HG03095 (cell line): ENCODE data around the gene CD164L2.
"Not testable (repeated sequence)": the region's sequence is repeated elsewhere in the genome, so short reads cannot be mapped to it uniquely, and the experiment has no call there.

Experiments used
- ATAC-seq: cut with Tn5 transposase; IDR thresholded peaks from one replicate; pipeline ENCODE4 v1.9.1; 2021; ENCODE audit warnings: moderate library complexity; ENCODE audit not compliant: unreplicated experiment

CD164L2 gene

DNA sequence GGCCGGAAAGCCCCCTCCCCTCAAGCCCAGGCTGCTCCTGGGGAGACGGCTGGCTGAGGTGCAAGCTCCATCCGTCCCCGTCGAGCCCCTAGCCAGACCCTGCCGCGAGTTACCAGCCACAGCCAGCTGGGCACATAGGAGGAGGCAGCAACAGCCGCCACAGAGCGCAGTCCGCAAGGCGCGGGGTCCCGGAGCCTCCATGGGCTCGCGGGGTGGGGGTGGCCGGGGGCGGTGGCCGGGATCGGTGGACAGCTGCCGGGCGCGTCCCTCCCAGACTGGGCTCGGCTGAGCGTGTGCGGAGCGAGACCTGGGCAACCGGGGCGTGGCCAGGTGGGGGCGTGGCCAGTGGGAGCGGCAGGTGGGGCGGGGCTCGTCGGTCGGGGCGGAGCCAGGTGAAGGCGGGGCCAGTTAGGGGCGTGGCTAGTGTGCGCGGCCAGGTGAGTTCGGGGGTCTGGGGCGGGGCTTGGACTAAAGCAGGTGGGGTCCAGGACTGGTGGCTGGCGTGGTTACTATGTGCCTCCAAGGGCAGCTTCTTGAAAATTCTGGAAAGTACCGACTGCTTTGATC, at the start of gene CD164L2:
TSS of gene CD164L2 (minus strand) at position 295 of the 567 bp plus-strand sequence. CDS start at position 201, 94 bp downstream.
- no peak for ATAC-seq

DNA sequence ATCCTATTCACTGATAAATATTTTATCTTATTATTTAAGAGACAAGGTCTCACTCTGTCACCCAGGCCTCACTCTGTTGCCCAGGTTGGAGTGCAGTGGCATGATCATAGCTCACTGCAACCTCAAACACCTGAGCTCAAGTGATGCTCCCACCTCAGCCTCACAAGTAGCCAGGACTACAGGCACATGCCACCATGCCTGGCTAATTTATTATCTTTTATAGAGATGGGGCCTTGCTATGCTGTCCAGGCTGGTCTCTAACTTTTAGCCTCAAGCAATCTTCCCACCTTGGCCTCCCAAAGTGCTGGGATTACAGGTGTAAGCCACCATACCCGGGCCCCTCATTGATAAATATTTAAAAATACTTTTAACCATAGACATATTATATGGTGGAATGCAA, 49.6 kb upstream of the CD164L2 start:
- ATAC-seq: not testable (repeated sequence)

DNA sequence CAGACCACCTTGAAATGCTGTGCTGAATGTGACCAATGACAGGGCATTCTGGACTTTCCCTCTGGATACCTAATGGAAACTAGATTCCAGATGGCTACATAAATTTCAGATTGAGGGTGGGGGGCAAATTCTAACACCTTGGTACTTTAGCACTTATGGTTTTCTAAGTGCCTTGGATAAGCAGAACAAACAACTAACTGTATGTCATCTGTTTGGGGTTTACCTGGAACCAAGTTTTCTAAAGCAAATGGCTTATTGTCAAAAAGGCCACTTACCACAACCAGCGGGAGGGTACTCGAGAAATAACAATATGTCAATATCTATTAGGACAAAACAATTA, 48.4 kb upstream of the CD164L2 start:
- ATAC-seq: no peak

- ATAC-seq: no peak
Measured at GRCh38 chr1:27430903-27431600, 47.9 kb upstream of the CD164L2 start.

GRCh38 chr1:27429029-27429425, 45.9 kb upstream of the CD164L2 start:
- ATAC-seq: no peak

DNA sequence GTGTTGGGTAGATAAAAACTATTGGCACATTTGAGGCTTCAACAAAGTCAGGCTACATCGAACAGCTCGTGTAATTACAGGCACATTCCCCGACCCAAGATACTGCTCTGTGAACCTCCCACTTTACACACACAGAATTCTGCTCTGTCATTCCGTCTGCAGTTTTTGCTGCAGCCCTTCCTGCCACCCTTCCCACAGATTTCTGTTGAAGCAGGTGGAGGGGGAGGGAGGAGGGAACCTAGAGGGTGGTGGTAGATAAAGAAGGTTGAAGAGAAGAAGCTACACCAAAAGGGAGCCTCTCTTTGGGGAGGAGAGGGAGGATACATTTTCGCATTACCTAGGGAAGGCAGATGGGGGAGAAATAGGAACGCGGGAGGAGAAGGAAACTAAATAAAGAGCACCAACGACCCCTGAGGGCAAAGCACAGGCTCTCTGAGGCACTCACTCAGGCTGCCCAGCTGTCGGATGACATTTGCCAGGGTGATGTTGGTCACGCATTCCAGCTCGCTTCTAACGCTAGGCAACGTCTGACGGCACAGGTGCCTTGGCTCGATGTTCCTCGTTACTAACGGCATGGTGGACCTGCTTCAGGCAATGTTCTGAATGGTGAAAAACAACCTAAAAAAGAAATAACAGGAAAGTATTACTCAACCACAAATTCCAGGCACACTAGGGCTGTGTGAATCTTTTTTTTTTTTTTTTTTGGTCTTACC, 45.3 kb upstream of the CD164L2 start:
- no peak for ATAC-seq

DNA sequence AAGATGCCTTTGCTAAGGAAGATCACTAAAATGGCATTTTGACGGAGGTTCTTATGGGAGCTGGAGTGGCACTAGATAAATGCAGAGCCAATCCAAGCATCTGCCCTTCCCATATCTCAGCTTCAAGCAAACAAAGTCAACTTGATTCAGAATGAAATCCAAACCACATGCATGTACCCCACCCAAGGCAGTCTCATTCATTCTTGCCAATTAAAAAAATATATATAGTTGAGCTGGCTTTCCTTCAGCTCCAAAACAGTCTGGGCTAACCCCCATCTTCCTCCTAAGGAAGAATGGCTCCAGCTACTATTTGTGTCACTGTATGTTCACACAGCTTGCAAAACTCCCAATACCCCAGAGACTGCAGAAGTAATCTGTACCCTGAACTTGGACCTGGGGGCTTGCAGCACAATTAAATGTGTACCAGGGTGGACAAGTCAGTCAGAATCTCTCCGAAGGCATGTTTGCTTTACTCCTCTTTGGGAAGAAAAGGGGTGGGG, 44.7 kb upstream of the CD164L2 start:
- ATAC-seq: no peak

DNA sequence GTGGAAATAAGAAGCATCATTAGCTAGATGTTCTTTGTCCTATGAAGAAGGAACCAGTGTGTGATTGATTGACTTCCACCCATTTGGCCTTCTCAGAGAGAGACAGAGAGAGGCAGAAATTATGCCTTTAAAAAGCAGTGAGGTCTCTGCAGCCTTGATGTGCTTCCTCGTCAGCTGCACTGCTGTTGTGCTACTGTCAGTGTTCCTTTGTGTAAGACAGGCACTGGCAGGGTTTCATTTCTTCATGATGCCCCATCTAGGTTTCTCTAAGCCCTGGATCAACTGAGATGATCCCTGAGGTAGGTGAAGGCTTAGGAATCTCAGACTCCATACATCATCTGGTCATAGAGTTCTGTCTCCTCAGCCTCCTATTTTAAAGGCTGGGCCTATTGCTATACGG, 44.2 kb upstream of the CD164L2 start:
- no peak for ATAC-seq

DNA sequence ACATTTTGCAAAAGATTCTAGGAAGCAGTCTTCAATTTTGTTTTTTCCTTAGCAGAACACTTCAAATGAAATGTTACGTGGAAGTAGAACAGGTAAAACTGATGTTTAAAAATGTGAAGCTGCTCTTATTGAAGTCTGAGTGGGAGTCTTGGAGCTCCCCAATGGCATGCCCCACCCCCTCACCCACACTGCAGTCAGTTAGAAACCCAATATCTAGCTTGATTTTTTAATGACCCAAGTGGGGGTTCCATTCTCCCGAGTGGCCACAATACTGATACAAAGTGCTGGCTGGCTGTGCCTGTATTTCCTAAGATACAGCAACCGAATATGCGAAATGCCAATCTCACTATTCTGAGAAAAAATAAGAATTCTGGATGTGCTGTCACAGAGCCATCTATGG, 40.6 kb upstream of the CD164L2 start:
- ATAC-seq: no peak

DNA sequence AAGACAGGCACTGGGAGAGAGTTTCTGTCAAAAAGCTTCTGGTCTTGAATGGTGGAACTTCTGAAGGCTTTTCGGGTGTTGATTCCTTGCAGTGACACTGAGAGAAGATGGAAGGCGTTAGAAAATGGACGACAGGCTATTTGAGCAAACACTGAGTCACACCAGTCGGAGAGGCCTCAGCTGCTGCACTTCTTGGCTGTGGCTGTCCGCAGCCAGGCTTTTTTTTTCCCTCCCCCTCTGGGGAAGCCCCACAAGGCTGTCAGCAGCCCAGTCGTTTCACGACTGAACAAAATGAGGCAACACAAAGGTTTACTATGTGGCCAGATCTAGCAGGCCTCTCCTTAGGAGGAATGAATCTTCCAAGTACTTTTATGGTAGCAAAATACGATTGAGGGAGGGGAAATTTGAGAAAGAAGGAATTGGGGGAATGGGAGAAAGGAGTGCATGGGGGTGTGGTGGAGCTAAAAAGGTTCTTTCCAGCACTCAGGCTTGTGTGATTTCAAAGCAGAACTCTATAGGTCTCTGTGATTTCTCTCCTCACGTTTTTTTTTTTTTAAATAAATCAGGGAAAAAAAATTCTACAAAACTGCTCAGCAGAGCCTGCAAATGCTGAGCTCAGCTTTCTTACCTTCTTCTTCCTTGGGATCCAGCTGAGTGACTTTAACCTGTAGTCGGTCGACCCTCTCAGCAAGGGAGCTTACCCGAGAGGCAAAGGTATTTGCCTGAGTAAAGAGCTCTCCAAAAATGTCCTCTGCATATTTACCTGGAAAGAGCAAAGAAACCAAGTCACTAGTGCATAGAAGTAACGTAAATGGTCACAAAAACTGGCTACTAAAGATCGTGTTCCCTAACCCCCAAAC, 35.4 kb upstream of the CD164L2 start:
- ATAC-seq: no peak

DNA sequence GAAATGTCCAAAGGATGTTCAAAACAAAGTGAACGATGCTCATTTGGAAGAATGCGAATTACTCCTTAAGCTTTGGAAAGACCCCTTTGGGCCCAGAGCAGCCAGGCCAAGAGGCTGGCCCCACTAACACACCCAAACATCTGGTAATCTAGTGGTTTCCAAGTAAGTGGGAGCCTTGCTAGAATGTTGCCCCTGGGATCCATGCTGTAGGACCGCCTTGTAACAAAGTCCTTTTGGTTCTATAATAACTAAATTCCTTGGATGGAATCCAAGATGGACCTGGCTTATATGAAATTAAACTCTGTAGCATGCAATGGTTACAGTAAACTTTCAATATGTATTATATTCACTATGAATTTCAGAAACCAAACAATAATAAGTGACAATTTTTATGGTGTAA, 34.6 kb upstream of the CD164L2 start:
- no peak for ATAC-seq

- no peak for ATAC-seq
Measured at GRCh38 chr1:27416387-27417111, 33.4 kb upstream of the CD164L2 start.

GRCh38 chr1:27414091-27414490, 31.0 kb upstream of the CD164L2 start:
- no peak for ATAC-seq

- no peak for ATAC-seq
Measured at GRCh38 chr1:27413004-27413403, 29.9 kb upstream of the CD164L2 start.

DNA sequence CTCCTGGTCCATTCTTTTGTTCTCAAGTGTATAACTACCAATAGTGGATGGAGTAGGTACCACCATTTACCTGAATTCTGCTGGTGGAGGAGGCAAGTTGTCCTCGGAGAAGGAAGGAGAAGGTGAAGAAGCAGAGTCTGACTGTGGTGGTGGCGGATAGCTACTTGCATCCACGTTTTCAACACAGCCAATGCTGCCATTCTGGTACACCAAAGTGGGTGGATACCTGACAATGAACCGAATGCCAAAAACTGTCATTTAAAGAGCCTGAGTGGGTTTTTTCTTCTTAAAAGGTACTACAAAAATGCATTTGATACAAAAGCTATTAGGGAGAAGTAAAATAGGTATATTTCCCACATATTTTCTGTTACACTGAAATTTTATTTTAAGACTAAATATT, 29.4 kb upstream of the CD164L2 start:
- ATAC-seq: no peak

- no peak for ATAC-seq
Measured at GRCh38 chr1:27410709-27411108, 27.6 kb upstream of the CD164L2 start.

DNA sequence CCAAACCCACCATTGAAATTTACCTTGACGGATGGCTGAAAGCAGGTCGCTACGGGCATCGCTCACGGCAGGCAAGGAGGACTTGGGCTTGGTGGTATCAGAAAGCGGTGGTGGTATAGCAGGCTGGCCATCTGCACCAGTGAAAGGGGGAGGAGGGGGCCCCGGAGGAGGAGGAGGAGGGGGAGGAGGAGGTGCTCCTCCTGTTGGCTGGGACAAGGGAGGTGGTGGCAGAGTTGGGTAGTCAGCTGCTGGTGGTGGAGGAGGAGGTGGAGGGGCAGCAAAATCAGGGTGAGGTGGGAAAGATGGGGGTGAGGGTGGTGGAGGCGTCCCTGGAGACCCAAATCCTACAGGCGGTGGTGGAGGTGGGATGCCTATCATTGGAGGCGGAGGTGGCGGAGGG, 26.5 kb upstream of the CD164L2 start:
- no peak for ATAC-seq

GRCh38 chr1:27408151-27408550, 25.0 kb upstream of the CD164L2 start:
- no peak for ATAC-seq

DNA sequence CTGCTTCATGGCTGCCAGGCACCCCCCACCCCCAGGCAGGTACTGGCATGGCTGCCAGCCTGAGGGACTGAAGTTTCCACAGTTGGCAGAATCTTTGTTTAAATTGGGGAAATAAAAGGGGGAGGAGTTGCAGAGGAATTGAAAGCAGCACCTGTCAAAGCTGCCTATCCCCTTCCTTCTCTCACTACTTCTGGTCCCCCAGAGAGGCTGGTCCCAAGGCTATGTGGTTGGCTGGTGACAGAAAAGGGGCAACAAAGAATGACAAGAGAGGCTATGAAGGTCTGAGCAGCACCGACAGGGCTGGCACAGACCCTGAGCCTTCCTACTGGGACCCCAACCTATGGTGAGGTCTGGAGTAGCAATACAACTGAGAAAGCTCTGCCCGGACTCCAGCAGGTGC, 23.7 kb upstream of the CD164L2 start:
- not testable (repeated sequence) for ATAC-seq

DNA sequence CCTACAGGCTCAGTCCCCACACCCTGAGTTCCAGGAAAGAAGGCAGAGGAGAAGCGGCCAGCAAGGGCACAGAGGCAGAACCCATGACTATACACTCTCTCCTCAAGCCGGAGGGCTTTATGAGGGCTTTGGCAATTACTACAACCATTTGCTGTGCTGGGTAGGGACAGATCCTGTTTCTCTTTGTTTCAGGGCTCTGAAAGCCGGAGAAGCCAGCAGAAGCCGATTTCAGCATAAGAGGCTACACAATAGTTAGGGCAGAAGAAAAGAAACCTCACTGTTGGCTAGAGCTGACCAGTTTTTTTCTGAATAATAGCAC, 23.2 kb upstream of the CD164L2 start:
- no peak for ATAC-seq
